Tibial nerve (tissue), 4 donors: ENCODE measurements around the gene CFL1.

Experiments used
- CTCF ChIP-seq, 5 experiments: fragments of 200-600 bp in 3 of 5; fragments of 450-650 bp in 2 of 5; sonication (generic) in 3 of 5; IDR thresholded peaks; one replicate each; pipeline ENCODE4 v1.5.1; 2016 to 2019; ENCODE audit warnings: antibody characterized with exemption in 5 of 5, mild to moderate bottlenecking in 3 of 5, moderate library complexity in 2 of 5
- EP300 ChIP-seq, 2 donors: sonication (generic); formaldehyde crosslinking; IDR thresholded peaks; one replicate each; pipeline ENCODE4 v1.6.1; 2017; ENCODE audit warnings: antibody characterized with exemption in 2 of 2, mild to moderate bottlenecking in 1 of 2
- POLR2A ChIP-seq, 2 donors: fragments of 450-650 bp; IDR thresholded peaks; one replicate each; pipeline ENCODE4 v1.6.1; 2017; ENCODE audit warnings: antibody characterized with exemption in 2 of 2, mild to moderate bottlenecking in 2 of 2, moderate library complexity in 2 of 2

GRCh38 chr11:65871811-65872548 lies 14.0 kb upstream of the CFL1 start:
- TF ChIP-seq POLR2A (IDR thresholded peaks at IDR 0.05) (no peak), CTCF (IDR thresholded peaks at IDR 0.05) (no peak), EP300 (IDR thresholded peaks at IDR 0.05) (no peak)
